HepG2 (cell line): ENCODE results near the gene LCA5. TPM values are rescaled to one million over a fixed set of nuclear protein-coding genes. Genes with fewer than 3 reads are reported as not detected.

ENCODE experiments used
- EP300 ChIP-seq, 3 experiments: sonication (generic) in 1 of 3; formaldehyde crosslinking in 1 of 3; IDR thresholded peaks; 2 replicates each; pipeline versions ENCODE4 v1.5.1 to v1.6.1; 2011 to 2020; ENCODE audit warnings: low read depth in 2 of 3, low read length in 2 of 3, borderline replicate concordance in 1 of 3, improper control_type of control experiment in 1 of 3, mild to moderate bottlenecking in 1 of 3, missing genetic modification reagents in 1 of 3, moderate library complexity in 1 of 3
- MEF2D ChIP-seq: sonication (generic); formaldehyde crosslinking; IDR thresholded peaks from 2 replicates; pipeline ENCODE4 v1.5.1; 2020; ENCODE audit warnings: mild to moderate bottlenecking, missing genetic modification reagents
- MEIS1 ChIP-seq: sonication (generic); formaldehyde crosslinking; IDR thresholded peaks from 2 replicates; pipeline ENCODE4 v1.9.0; 2021; ENCODE audit warnings: mild to moderate bottlenecking, missing genetic modification reagents, moderate library complexity, borderline replicate concordance
- MIER2 ChIP-seq: IDR thresholded peaks from 2 replicates; pipeline ENCODE4 v1.6.1; 2016; ENCODE audit warnings: missing biosample characterization, missing genetic modification reagents
- SALL1 ChIP-seq: sonication (generic); formaldehyde crosslinking; IDR thresholded peaks from 2 replicates; pipeline ENCODE4 v1.8.0; 2022; ENCODE audit warnings: mild to moderate bottlenecking, missing genetic modification reagents
- SMAD9 ChIP-seq: sonication (generic); formaldehyde crosslinking; IDR thresholded peaks from 2 replicates; pipeline ENCODE4 v1.5.1; 2020; ENCODE audit warnings: mild to moderate bottlenecking, missing genetic modification reagents
- SNRNP70 ChIP-seq: fragments of 200-400 bp; formaldehyde crosslinking; IDR thresholded peaks from 2 replicates; pipeline ENCODE4 v1.6.1; 2017; ENCODE audit warnings: mild to moderate bottlenecking, low read depth, low read length, moderate library complexity
- SUZ12 ChIP-seq: fragments of 150-350 bp; IDR thresholded peaks from 2 replicates; pipeline ENCODE4 v1.6.1; 2014; ENCODE audit warnings: low read depth, low read length
- ZNF644 ChIP-seq: IDR thresholded peaks from 2 replicates; pipeline ENCODE4 v1.6.1; 2016; ENCODE audit warnings: low read depth
- ZNF75D ChIP-seq: sonication (generic); formaldehyde crosslinking; IDR thresholded peaks from 2 replicates; pipeline ENCODE4 v1.8.1; 2023; ENCODE audit warnings: missing genetic modification reagents, mild to moderate bottlenecking, borderline replicate concordance
- polyA plus RNA-seq, 8 experiments: library from polyadenylated mRNA; depleted of rRNA in 3 of 8; stranded (reverse) in 7 of 8; unstranded in 1 of 8; fragments of >200 nt; fragmentation: Illumina TruSeq in 4 of 8; extraction: Trizol in 4 of 8; gene quantifications; 2 replicates each; pipeline versions ENCODE4 v1.2.1 to v1.2.3, GENCODE V29; 2011 to 2016; ENCODE audit warnings: low read depth in 4 of 8, missing spikeins in 1 of 8, mixed read lengths in 1 of 8; ENCODE audit not compliant: insufficient read depth in 1 of 8
- total RNA-seq, 5 experiments: library from RNA; depleted of rRNA; stranded (reverse); fragments of >200 nt; fragmentation: Illumina TruSeq; extraction: Trizol; gene quantifications; 2 replicates each; pipeline ENCODE4 v1.2.3, GENCODE V29; 2016; ENCODE audit warnings: low read depth in 1 of 5
- TF ChIP-seq, protein P1 (sequence below): sonication (generic); formaldehyde crosslinking; IDR thresholded peaks from one replicate; pipeline ENCODE4 v1.5.1; 2020; ENCODE audit warnings: mild to moderate bottlenecking, missing genetic modification reagents; ENCODE audit errors: not compliant biosample characterization
- TF ChIP-seq, protein P2 (sequence below): sonication (generic); formaldehyde crosslinking; IDR thresholded peaks from 2 replicates; pipeline ENCODE4 v1.4.0; 2020; ENCODE audit warnings: mild to moderate bottlenecking, missing genetic modification reagents
- TF ChIP-seq, protein P3 (sequence below): sonication (generic); formaldehyde crosslinking; conservative IDR thresholded peaks from 2 replicates; pipeline ENCODE4 v1.4.0; 2020; ENCODE audit warnings: missing genetic modification reagents
- TF ChIP-seq, protein P4 (sequence below): sonication (generic); formaldehyde crosslinking; IDR thresholded peaks from 2 replicates; pipeline ENCODE4 v1.8.0; 2022; ENCODE audit warnings: mild to moderate bottlenecking, missing genetic modification reagents

The LCA5 gene
- total and polyA plus RNA-seq, 2 of the 13 experiments (the other 11 are each of a cell fraction or from before 2014, with no cell fraction given), result 0.84 to 4.6 TPM

DNA sequence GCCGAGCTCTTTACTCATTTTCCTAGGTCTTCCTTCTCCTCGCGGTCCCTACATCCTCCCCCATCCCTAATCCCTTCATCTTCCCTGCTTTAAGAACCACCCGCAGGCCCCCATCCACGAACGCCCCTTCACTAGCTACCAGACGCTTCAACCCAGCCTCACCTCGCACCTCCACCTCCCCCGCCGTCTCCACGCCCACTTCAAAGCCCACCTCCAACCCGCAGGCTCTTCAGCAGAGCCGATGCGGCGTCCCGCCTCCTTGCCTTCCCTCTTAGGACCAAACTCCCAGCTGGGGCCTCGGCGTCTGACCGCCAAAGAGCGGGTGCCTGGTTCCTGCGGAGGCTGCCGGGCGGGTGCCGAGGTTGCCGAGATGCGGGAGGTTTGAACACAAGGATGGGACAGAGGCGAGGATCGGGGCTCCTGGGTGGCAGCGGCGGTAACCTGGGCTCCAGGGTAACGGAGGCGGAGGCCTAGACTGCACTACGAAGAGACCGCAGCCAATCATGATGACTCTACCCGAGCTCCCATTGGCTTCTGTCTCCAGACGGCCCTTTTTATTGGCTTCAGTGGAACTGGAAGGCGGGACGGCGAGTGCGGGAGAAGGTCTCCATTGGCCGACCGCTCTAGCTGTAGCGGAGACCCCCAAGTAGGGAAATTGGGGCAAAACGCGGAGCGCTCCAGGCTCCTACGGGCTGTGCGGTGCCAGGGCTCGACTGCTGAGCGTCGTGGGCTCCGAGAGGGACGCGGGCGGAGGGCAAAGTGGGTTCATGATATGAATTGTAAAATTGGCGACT, at the start of gene LCA5 (continued):
- no peak for TF ChIP-seq SMAD9 (CRISPR knock-in tag)
- no peak for TF ChIP-seq SNRNP70
- TF ChIP-seq, protein P1, sequence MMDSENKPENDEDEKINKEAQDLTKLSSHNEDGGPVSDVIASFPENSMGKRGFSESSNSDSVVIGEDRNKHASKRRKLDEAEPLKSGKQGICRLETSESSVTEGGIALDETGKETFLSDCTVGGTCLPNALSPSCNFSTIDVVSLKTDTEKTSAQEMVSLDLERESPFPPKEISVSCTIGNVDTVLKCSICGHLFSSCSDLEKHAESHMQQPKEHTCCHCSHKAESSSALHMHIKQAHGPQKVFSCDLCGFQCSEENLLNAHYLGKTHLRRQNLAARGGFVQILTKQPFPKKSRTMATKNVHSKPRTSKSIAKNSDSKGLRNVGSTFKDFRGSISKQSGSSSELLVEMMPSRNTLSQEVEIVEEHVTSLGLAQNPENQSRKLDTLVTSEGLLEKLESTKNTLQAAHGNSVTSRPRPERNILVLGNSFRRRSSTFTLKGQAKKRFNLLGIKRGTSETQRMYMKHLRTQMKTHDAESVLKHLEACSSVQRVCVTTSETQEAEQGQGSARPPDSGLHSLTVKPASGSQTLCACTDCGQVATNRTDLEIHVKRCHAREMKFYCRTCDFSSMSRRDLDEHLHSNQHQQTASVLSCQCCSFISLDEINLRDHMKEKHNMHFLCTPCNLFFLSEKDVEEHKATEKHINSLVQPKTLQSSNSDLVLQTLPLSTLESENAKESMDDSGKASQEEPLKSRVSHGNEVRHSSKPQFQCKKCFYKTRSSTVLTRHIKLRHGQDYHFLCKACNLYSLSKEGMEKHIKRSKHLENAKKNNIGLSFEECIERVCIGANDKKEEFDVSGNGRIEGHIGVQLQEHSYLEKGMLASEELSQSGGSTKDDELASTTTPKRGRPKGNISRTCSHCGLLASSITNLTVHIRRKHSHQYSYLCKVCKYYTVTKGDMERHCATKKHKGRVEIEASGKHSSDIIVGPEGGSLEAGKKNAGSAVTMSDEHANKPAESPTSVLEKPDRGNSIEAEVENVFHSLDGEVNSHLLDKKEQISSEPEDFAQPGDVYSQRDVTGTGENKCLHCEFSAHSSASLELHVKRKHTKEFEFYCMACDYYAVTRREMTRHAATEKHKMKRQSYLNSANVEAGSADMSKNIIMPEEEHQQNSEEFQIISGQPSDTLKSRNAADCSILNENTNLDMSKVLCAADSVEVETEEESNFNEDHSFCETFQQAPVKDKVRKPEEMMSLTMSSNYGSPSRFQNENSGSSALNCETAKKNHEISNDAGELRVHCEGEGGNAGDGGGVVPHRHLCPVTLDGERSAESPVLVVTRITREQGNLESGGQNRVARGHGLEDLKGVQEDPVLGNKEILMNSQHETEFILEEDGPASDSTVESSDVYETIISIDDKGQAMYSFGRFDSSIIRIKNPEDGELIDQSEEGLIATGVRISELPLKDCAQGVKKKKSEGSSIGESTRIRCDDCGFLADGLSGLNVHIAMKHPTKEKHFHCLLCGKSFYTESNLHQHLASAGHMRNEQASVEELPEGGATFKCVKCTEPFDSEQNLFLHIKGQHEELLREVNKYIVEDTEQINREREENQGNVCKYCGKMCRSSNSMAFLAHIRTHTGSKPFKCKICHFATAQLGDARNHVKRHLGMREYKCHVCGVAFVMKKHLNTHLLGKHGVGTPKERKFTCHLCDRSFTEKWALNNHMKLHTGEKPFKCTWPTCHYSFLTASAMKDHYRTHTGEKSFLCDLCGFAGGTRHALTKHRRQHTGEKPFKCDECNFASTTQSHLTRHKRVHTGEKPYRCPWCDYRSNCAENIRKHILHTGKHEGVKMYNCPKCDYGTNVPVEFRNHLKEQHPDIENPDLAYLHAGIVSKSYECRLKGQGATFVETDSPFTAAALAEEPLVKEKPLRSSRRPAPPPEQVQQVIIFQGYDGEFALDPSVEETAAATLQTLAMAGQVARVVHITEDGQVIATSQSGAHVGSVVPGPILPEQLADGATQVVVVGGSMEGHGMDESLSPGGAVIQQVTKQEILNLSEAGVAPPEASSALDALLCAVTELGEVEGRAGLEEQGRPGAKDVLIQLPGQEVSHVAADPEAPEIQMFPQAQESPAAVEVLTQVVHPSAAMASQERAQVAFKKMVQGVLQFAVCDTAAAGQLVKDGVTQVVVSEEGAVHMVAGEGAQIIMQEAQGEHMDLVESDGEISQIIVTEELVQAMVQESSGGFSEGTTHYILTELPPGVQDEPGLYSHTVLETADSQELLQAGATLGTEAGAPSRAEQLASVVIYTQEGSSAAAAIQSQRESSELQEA (CRISPR knock-in tag), result no peak
- peak; percentile 71 for TF ChIP-seq SALL1 (CRISPR knock-in tag)
- TF ChIP-seq, protein P2, sequence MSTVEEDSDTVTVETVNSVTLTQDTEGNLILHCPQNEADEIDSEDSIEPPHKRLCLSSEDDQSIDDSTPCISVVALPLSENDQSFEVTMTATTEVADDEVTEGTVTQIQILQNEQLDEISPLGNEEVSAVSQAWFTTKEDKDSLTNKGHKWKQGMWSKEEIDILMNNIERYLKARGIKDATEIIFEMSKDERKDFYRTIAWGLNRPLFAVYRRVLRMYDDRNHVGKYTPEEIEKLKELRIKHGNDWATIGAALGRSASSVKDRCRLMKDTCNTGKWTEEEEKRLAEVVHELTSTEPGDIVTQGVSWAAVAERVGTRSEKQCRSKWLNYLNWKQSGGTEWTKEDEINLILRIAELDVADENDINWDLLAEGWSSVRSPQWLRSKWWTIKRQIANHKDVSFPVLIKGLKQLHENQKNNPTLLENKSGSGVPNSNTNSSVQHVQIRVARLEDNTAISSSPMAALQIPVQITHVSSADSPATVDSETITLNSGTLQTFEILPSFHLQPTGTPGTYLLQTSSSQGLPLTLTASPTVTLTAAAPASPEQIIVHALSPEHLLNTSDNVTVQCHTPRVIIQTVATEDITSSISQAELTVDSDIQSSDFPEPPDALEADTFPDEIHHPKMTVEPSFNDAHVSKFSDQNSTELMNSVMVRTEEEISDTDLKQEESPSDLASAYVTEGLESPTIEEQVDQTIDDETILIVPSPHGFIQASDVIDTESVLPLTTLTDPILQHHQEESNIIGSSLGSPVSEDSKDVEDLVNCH (CRISPR knock-in tag), result no peak
- TF ChIP-seq, protein P3, sequence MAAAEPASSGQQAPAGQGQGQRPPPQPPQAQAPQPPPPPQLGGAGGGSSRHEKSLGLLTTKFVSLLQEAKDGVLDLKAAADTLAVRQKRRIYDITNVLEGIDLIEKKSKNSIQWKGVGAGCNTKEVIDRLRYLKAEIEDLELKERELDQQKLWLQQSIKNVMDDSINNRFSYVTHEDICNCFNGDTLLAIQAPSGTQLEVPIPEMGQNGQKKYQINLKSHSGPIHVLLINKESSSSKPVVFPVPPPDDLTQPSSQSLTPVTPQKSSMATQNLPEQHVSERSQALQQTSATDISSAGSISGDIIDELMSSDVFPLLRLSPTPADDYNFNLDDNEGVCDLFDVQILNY (CRISPR knock-in tag), result 0 out of 2 replicates have a peak, but pooled peaks have one; percentile 21
- TF ChIP-seq MEIS1 (CRISPR knock-in tag), result no peak
- TF ChIP-seq, protein P4, sequence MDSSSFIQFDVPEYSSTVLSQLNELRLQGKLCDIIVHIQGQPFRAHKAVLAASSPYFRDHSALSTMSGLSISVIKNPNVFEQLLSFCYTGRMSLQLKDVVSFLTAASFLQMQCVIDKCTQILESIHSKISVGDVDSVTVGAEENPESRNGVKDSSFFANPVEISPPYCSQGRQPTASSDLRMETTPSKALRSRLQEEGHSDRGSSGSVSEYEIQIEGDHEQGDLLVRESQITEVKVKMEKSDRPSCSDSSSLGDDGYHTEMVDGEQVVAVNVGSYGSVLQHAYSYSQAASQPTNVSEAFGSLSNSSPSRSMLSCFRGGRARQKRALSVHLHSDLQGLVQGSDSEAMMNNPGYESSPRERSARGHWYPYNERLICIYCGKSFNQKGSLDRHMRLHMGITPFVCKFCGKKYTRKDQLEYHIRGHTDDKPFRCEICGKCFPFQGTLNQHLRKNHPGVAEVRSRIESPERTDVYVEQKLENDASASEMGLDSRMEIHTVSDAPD (CRISPR knock-in tag), result no peak
- TF ChIP-seq SUZ12, result no peak
- 0 out of 2 replicates have a peak, but pooled peaks have one; percentile 19 for TF ChIP-seq MEF2D (CRISPR knock-in tag)
- TF ChIP-seq MIER2 (CRISPR knock-in tag), result no peak
- 0 out of 4 replicates have a peak, but pooled peaks of 1 of the 2 experiments have one; percentile 22 for TF ChIP-seq EP300 (IDR thresholded peaks at IDR 0.05; ENCODE audit: low read depth in 2 of 2, low read length in 2 of 2)
- TF ChIP-seq EP300 (CRISPR knock-in tag; IDR thresholded peaks at IDR 0.05; ENCODE audit: borderline replicate concordance), result no peak
- no peak for TF ChIP-seq ZNF75D (CRISPR knock-in tag)
- TF ChIP-seq ZNF644 (CRISPR knock-in tag), result 0 out of 2 replicates have a peak, but pooled peaks have one; percentile 25
